Endodermal cell (in vitro differentiated cells): Measurements from ENCODE around the gene RPS21. TPM values are rescaled to one million over a fixed set of nuclear protein-coding genes. Genes with fewer than 3 reads are reported as not detected.

Experiments
- DNase-seq: peaks from one replicate; pipeline ENCODE4 v3.0.0-alpha.2; 2017
- H3K27ac ChIP-seq: 2 replicates; pipeline ENCODE4 v1.5.1; 2013; ENCODE audit warnings: mild to moderate bottlenecking, low read depth, low read length, moderate library complexity
- H3K27me3 ChIP-seq: 2 replicates; pipeline ENCODE4 v1.6.1; 2013; ENCODE audit warnings: mild to moderate bottlenecking, low read length, moderate library complexity; ENCODE audit not compliant: insufficient read depth, control insufficient read depth, poor library complexity, severe bottlenecking
- H3K36me3 ChIP-seq: 2 replicates; pipeline ENCODE4 v1.7.0; 2013; ENCODE audit warnings: mild to moderate bottlenecking, low read length, moderate library complexity; ENCODE audit not compliant: control insufficient read depth, insufficient read depth
- H3K4me1 ChIP-seq: one replicate; pipeline ENCODE4 v1.7.0; 2013; ENCODE audit warnings: low read length; ENCODE audit not compliant: control insufficient read depth, insufficient read depth
- H3K4me3 ChIP-seq: 2 replicates; pipeline ENCODE4 v1.5.1; 2013; ENCODE audit warnings: mild to moderate bottlenecking, low read length, moderate library complexity
- H3K9ac ChIP-seq: 2 replicates; pipeline ENCODE4 v1.6.1; 2013; ENCODE audit warnings: mild to moderate bottlenecking, low read length, moderate library complexity; ENCODE audit not compliant: poor library complexity, severe bottlenecking; ENCODE audit errors: extremely low read depth
- H3K9me3 ChIP-seq: 2 replicates; pipeline ENCODE4 v1.6.1; 2013; ENCODE audit warnings: mild to moderate bottlenecking, low read length, moderate library complexity; ENCODE audit not compliant: control insufficient read depth
- H3K27ac Mint-ChIP-seq: 2 replicates; pipeline ENCODE4 v1.8.0; 2020; ENCODE audit warnings: mixed read lengths
- H3K27me3 Mint-ChIP-seq: 2 replicates; pipeline ENCODE4 v1.8.0; 2021; ENCODE audit warnings: mild to moderate bottlenecking, mixed read lengths; ENCODE audit not compliant: insufficient read depth
- H3K36me3 Mint-ChIP-seq: 2 replicates; pipeline ENCODE4 v1.8.0; 2020; ENCODE audit warnings: low read depth, mixed read lengths
- H3K4me1 Mint-ChIP-seq: 2 replicates; pipeline ENCODE4 v1.8.0; 2020; ENCODE audit warnings: mixed read lengths
- H3K4me3 Mint-ChIP-seq: 2 replicates; pipeline ENCODE4 v1.8.0; 2020; ENCODE audit warnings: mild to moderate bottlenecking, moderate library complexity, mixed read lengths
- H3K9me3 Mint-ChIP-seq: 2 replicates; pipeline ENCODE4 v1.8.0; 2020; ENCODE audit warnings: mild to moderate bottlenecking, mixed read lengths
- CTCF ChIP-seq: fragments of 200-600 bp; sonication (generic); conservative IDR thresholded peaks from 2 replicates; pipeline ENCODE4 v1.5.0; 2021; ENCODE audit warnings: antibody characterized with exemption, mild to moderate bottlenecking
- WGBS, 2 experiments: methylation state at CpG; one replicate each; pipeline versions ENCODE4 v1.1.5 to v1.1.7; 2013; ENCODE audit warnings: missing lambda C conversion rate in 2 of 2, mixed read lengths in 1 of 2; ENCODE audit not compliant: insufficient coverage in 1 of 2, insufficient read length in 1 of 2; 5-methylcytosine and 5-hydroxymethylcytosine counted together
- total RNA-seq, 2 donors: library from RNA; stranded (reverse); fragmentation: NEBNext Ultra II Directional in 1 of 2; extraction: Animal tissue kit (Norgen Biotek cat#: 25700) in 1 of 2; gene quantifications; 2 replicates in 1 of 2; 3 replicates in 1 of 2; pipeline ENCODE4 v1.2.1, GENCODE V29; 2021

The RPS21 gene
- total RNA-seq, 2 donors from 2014 or later: 1,288 to 1,382 TPM

GRCh38 chr20:62411479-62412193 is 24.7 kb downstream of the RPS21 start:
- Histone ChIP-seq H3K27me3 (peaks cover 6% of the 10 kb centered on the region), H3K9me3 (no peaks in the 10 kb centered on the region), H3K27ac (no peak overlapping the region), H3K4me3 (no peak overlapping the region), H3K36me3 (no peaks in the 10 kb centered on the region), H3K4me1 (no peaks in the 10 kb centered on the region), H3K9ac (no peak overlapping the region)
- TF ChIP-seq CTCF: no peak
- no peak for DNase-seq
- H3K9me3 Mint-ChIP-seq: no peaks in the 10 kb centered on the region
- H3K36me3 Mint-ChIP-seq: no peaks in the 10 kb centered on the region
- H3K27ac Mint-ChIP-seq: no peak overlapping the region
- 91 to 96% methylated on average over 14 to 24 of the region's 24 CpGs for whole genome bisulfite sequencing, 2 experiments
- no peaks in the 10 kb centered on the region for H3K4me1 Mint-ChIP-seq
- H3K4me3 Mint-ChIP-seq: no peak overlapping the region
- peaks cover 14% of the 10 kb centered on the region for H3K27me3 Mint-ChIP-seq

- no peaks in the 10 kb centered on the region for H3K36me3 ChIP-seq
- no peak overlapping the region for H3K9ac ChIP-seq
- peaks cover 14% of the 10 kb centered on the region for H3K27me3 Mint-ChIP-seq
- no peak overlapping the region for H3K4me3 ChIP-seq
- 82 to 89% methylated on average over 5 to 22 of the region's 22 CpGs for WGBS, 2 experiments
- H3K27ac ChIP-seq: no peak overlapping the region
- no peak overlapping the region for H3K4me3 Mint-ChIP-seq
- H3K27ac Mint-ChIP-seq: no peak overlapping the region
- DNase-seq: no peak
- H3K4me1 ChIP-seq: no peaks in the 10 kb centered on the region
- no peak for TF ChIP-seq CTCF
- no peaks in the 10 kb centered on the region for H3K36me3 Mint-ChIP-seq
- no peaks in the 10 kb centered on the region for H3K4me1 Mint-ChIP-seq
- no peaks in the 10 kb centered on the region for H3K9me3 ChIP-seq
- no peaks in the 10 kb centered on the region for H3K9me3 Mint-ChIP-seq
- peaks cover 6% of the 10 kb centered on the region for H3K27me3 ChIP-seq
Measured at GRCh38 chr20:62412194-62413024, 25.5 kb downstream of the RPS21 start.

GRCh38 chr20:62413025-62413570 is 26.2 kb downstream of the RPS21 start:
- Histone ChIP-seq H3K4me1 (no peaks in the 10 kb centered on the region), H3K4me3 (no peak overlapping the region), H3K27ac (no peak overlapping the region), H3K9me3 (no peaks in the 10 kb centered on the region), H3K27me3 (peaks cover 6% of the 10 kb centered on the region), H3K9ac (no peak overlapping the region), H3K36me3 (no peaks in the 10 kb centered on the region)
- no peak for DNase-seq
- no peak for TF ChIP-seq CTCF
- Mint-ChIP-seq H3K27ac (no peak overlapping the region), H3K27me3 (peaks cover 12% of the 10 kb centered on the region), H3K36me3 (no peaks in the 10 kb centered on the region), H3K9me3 (no peaks in the 10 kb centered on the region), H3K4me3 (no peak overlapping the region), H3K4me1 (no peaks in the 10 kb centered on the region)
- 91 to 100% methylated on average over 2 to 11 of the region's 11 CpGs for WGBS, 2 experiments
